Trophoblast cell (in vitro differentiated cells and primary cell): Measurements from ENCODE around the gene UCMA.

ENCODE experiments used
- DNase-seq, 2 donors: peaks; one replicate each; pipeline ENCODE4 v3.0.0-alpha.2; 2016
- H2AFZ ChIP-seq: 2 replicates; pipeline ENCODE4 v1.6.1; 2013; ENCODE audit warnings: low read length, moderate library complexity, mild to moderate bottlenecking; ENCODE audit not compliant: insufficient read depth, poor library complexity
- H2AK5ac ChIP-seq: 2 replicates; pipeline ENCODE4 v1.6.1; 2013; ENCODE audit warnings: mild to moderate bottlenecking, low read length
- H2BK120ac ChIP-seq: 2 replicates; pipeline ENCODE4 v1.6.1; 2013; ENCODE audit warnings: low read length, mild to moderate bottlenecking, moderate library complexity; ENCODE audit not compliant: insufficient read depth, poor library complexity
- H2BK12ac ChIP-seq: 2 replicates; pipeline ENCODE4 v1.6.1; 2013; ENCODE audit warnings: mild to moderate bottlenecking, low read length, moderate library complexity
- H2BK5ac ChIP-seq: 2 replicates; pipeline ENCODE4 v1.6.1; 2013; ENCODE audit warnings: low read length, low read depth, moderate library complexity, mild to moderate bottlenecking; ENCODE audit not compliant: poor library complexity
- H3K14ac ChIP-seq: 2 replicates; pipeline ENCODE4 v1.6.1; 2013; ENCODE audit warnings: mild to moderate bottlenecking, low read length
- H3K18ac ChIP-seq: 2 replicates; pipeline ENCODE4 v1.6.1; 2013; ENCODE audit warnings: mild to moderate bottlenecking, low read length
- H3K23ac ChIP-seq: 2 replicates; pipeline ENCODE4 v1.6.1; 2013; ENCODE audit warnings: low read length
- H3K27ac ChIP-seq: 2 replicates; pipeline ENCODE4 v1.5.1; 2013; ENCODE audit warnings: low read depth, mild to moderate bottlenecking, inconsistent platforms, low read length, moderate library complexity
- H3K27me3 ChIP-seq: 2 replicates; pipeline ENCODE4 v1.6.1; 2013; ENCODE audit warnings: inconsistent platforms, mild to moderate bottlenecking, low read length, moderate library complexity; ENCODE audit not compliant: insufficient read depth
- H3K36me3 ChIP-seq, 2 experiments: 1 replicate in 1 of 2; 2 replicates in 1 of 2; pipeline ENCODE4 v1.6.1; 2013; ENCODE audit warnings: low read length in 2 of 2, mild to moderate bottlenecking in 2 of 2, moderate library complexity in 1 of 2; ENCODE audit not compliant: insufficient read depth in 2 of 2, control insufficient read depth in 1 of 2
- H3K4ac ChIP-seq: 2 replicates; pipeline ENCODE4 v1.6.1; 2013; ENCODE audit warnings: low read depth, mild to moderate bottlenecking, low read length, moderate library complexity
- H3K4me1 ChIP-seq, 2 experiments: 1 replicate in 1 of 2; 2 replicates in 1 of 2; pipeline ENCODE4 v1.6.1; 2013; ENCODE audit warnings: low read length in 2 of 2, mild to moderate bottlenecking in 2 of 2, moderate library complexity in 1 of 2; ENCODE audit not compliant: insufficient read depth in 2 of 2, control insufficient read depth in 1 of 2
- H3K4me2 ChIP-seq: 2 replicates; pipeline ENCODE4 v1.6.1; 2013; ENCODE audit warnings: inconsistent platforms, mild to moderate bottlenecking, low read length, moderate library complexity
- H3K4me3 ChIP-seq: 2 replicates; pipeline ENCODE4 v1.5.1; 2013; ENCODE audit warnings: mild to moderate bottlenecking, low read depth, low read length, inconsistent platforms
- H3K79me1 ChIP-seq: one replicate; pipeline ENCODE4 v1.6.1; 2013; ENCODE audit warnings: low read length
- H3K79me2 ChIP-seq: 2 replicates; pipeline ENCODE4 v1.6.1; 2013; ENCODE audit warnings: low read length, mild to moderate bottlenecking; ENCODE audit not compliant: control insufficient read depth, insufficient read depth, poor library complexity
- H3K9ac ChIP-seq: 2 replicates; pipeline ENCODE4 v1.6.1; 2013; ENCODE audit warnings: mild to moderate bottlenecking, low read length
- H3K9me3 ChIP-seq: 2 replicates; pipeline ENCODE4 v1.6.1; 2013; ENCODE audit warnings: low read depth, mild to moderate bottlenecking, control low read depth, inconsistent platforms, low read length; ENCODE audit not compliant: insufficient read depth
- H4K12ac ChIP-seq: 2 replicates; pipeline ENCODE4 v1.6.1; 2013; ENCODE audit warnings: low read depth, mild to moderate bottlenecking, low read length, moderate library complexity
- H4K8ac ChIP-seq: 2 replicates; pipeline ENCODE4 v1.6.1; 2013; ENCODE audit warnings: low read depth, mild to moderate bottlenecking, low read length, moderate library complexity
- H4K91ac ChIP-seq: one replicate; pipeline ENCODE4 v1.6.1; 2013; ENCODE audit warnings: low read depth, mild to moderate bottlenecking, low read length, moderate library complexity
- WGBS: extraction: QIAGEN DNeasy Blood & Tissue Kit; methylation state at CpG from one replicate; pipeline ENCODE4 v1.1.7; 2013; ENCODE audit warnings: missing lambda C conversion rate; ENCODE audit not compliant: insufficient read length, insufficient coverage; ENCODE audit errors: extremely low coverage; 5-methylcytosine and 5-hydroxymethylcytosine counted together

Gene UCMA

DNA sequence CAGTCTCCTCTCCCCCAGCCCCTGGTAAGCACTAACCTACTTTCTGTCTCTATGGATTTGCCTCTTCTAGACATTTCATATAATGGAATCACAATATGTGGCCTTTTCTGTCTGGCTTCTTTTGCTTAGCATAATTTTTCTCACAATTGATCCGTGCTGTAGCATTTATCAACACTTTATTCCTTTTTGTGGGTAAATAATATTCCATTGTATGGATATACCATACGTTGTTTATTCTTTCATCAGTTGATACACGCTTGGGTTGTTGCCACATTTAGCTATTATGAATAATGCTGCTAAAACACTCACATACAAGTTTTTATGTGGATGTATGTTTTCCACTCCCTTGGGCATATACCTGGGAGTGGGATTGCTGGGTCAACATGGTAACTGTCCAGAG lies 47.0 kb downstream of the UCMA start:
- H4K12ac ChIP-seq: no peak overlapping the region
- DNase-seq: no peak
- WGBS: no CpG with 5 or more reads among the region's 3 CpGs
- H3K9me3 ChIP-seq: no peaks in the 10 kb centered on the region
- no peaks in the 10 kb centered on the region for H3K4me1 ChIP-seq
- no peak overlapping the region for H2AK5ac ChIP-seq
- no peak overlapping the region for H3K4ac ChIP-seq
- H3K79me2 ChIP-seq: no peaks in the 10 kb centered on the region
- no peak overlapping the region for H3K23ac ChIP-seq
- H3K79me1 ChIP-seq: no peaks in the 10 kb centered on the region
- peaks cover 41 to 48% of the 10 kb centered on the region in 2 experiments for H3K36me3 ChIP-seq
- no peaks in the 10 kb centered on the region for H3K27me3 ChIP-seq
- H3K4me2 ChIP-seq: no peak overlapping the region
- no peak overlapping the region for H3K27ac ChIP-seq
- no peak overlapping the region for H3K4me3 ChIP-seq
- no peak overlapping the region for H2BK12ac ChIP-seq
- no peak overlapping the region for H2AFZ ChIP-seq
- H4K91ac ChIP-seq: no peak overlapping the region
- no peak overlapping the region for H3K18ac ChIP-seq
- no peak overlapping the region for H3K9ac ChIP-seq
- no peak overlapping the region for H2BK5ac ChIP-seq
- no peak overlapping the region for H4K8ac ChIP-seq
- no peak overlapping the region for H2BK120ac ChIP-seq
- no peak overlapping the region for H3K14ac ChIP-seq

GRCh38 chr10:13184730-13185514 lies 49.3 kb downstream of the UCMA start:
- H3K79me1 ChIP-seq: no peaks in the 10 kb centered on the region
- no peak overlapping the region for H3K9ac ChIP-seq
- no CpG with 5 or more reads among the region's 5 CpGs for WGBS
- H2BK5ac ChIP-seq: no peak overlapping the region
- no peaks in the 10 kb centered on the region for H3K9me3 ChIP-seq
- H3K4me3 ChIP-seq: no peak overlapping the region
- H3K18ac ChIP-seq: no peak overlapping the region
- no peaks in the 10 kb centered on the region for H3K79me2 ChIP-seq
- no peak overlapping the region for H3K4ac ChIP-seq
- H2AFZ ChIP-seq: no peak overlapping the region
- DNase-seq: peak in 1 of 2 donors; percentile 5
- H3K14ac ChIP-seq: no peak overlapping the region
- H3K27me3 ChIP-seq: no peaks in the 10 kb centered on the region
- no peak overlapping the region for H2AK5ac ChIP-seq
- H3K27ac ChIP-seq: no peak overlapping the region
- no peak overlapping the region for H2BK120ac ChIP-seq
- H2BK12ac ChIP-seq: no peak overlapping the region
- H3K4me1 ChIP-seq: no peaks in the 10 kb centered on the region
- no peak overlapping the region for H4K8ac ChIP-seq
- no peak overlapping the region for H4K12ac ChIP-seq
- no peak overlapping the region for H3K23ac ChIP-seq
- H3K36me3 ChIP-seq: peaks cover 39 to 53% of the 10 kb centered on the region in 2 experiments
- H3K4me2 ChIP-seq: no peak overlapping the region
- H4K91ac ChIP-seq: no peak overlapping the region

DNA sequence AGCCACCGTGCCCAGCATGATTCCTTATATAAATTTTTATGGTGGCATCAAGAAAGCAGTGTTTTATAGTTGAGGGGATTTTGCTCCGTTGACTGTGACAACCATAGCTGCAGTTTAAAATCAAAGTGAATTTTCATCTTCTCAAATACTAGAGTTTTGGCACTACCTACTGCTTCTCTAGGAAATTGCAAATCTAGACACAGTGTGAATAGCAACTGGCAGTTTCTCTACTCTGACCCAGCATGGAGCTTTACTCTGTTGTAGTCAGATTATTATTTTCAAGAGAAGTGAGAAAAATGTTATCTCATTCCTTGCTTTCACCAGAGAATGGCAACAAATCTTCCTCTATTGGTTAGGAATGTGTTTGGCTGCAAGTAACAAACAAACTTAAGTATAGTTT lies 49.9 kb downstream of the UCMA start:
- Histone ChIP-seq H2AK5ac (no peak overlapping the region), H2BK120ac (no peak overlapping the region), H3K4me3 (no peak overlapping the region), H3K4me1 (no peaks in the 10 kb centered on the region), H3K36me3 (peaks cover 36 to 48% of the 10 kb centered on the region in 2 experiments), H3K9ac (no peak overlapping the region), H2BK12ac (no peak overlapping the region), H3K79me2 (no peaks in the 10 kb centered on the region), H3K9me3 (no peaks in the 10 kb centered on the region), H3K27ac (no peak overlapping the region), H4K12ac (no peak overlapping the region), H3K27me3 (no peaks in the 10 kb centered on the region), H2AFZ (no peak overlapping the region), H2BK5ac (no peak overlapping the region), H4K8ac (no peak overlapping the region), H3K4me2 (no peak overlapping the region), H3K4ac (no peak overlapping the region), H4K91ac (no peak overlapping the region), H3K14ac (no peak overlapping the region), H3K79me1 (no peaks in the 10 kb centered on the region), H3K23ac (no peak overlapping the region), H3K18ac (no peak overlapping the region)
- no peak for DNase-seq
- WGBS: no CpG with 5 or more reads among the region's 2 CpGs

DNA sequence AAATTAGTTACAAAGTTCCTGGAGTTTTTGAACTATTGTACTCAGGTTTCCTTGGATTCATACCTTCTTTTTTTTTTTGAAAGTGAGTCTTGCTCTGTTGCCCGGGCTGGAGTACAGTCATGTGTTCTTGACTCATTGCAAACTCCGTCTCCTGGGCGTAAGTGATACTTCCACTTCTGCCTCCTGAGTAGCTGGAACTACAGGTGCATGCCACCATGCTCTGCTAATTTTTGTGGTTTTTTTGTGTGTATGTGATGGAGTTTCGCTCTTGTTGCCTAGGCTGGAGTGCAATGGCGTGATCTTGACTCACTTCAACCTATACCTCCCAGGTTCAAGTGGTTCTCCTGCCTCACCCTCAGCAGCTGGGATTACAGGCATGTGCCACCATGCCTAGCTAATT lies 50.5 kb downstream of the UCMA start:
- no peak for DNase-seq
- Histone ChIP-seq H2BK5ac (no peak overlapping the region), H2AFZ (no peak overlapping the region)

More for the DNA sequence above, 50.5 kb downstream of the UCMA start:
- H2AK5ac ChIP-seq: no peak overlapping the region
- H4K12ac ChIP-seq: no peak overlapping the region
- H3K79me1 ChIP-seq: no peaks in the 10 kb centered on the region
- no peaks in the 10 kb centered on the region for H3K9me3 ChIP-seq
- whole genome bisulfite sequencing: no CpG with 5 or more reads among the region's 5 CpGs
- H3K4ac ChIP-seq: no peak overlapping the region
- H3K9ac ChIP-seq: no peak overlapping the region
- peaks cover 32 to 46% of the 10 kb centered on the region in 2 experiments for H3K36me3 ChIP-seq
- no peak overlapping the region for H3K14ac ChIP-seq
- H3K18ac ChIP-seq: no peak overlapping the region
- no peak overlapping the region for H3K23ac ChIP-seq
- H3K4me3 ChIP-seq: no peak overlapping the region
- H2BK120ac ChIP-seq: no peak overlapping the region
- no peaks in the 10 kb centered on the region for H3K4me1 ChIP-seq
- H4K8ac ChIP-seq: no peak overlapping the region
- H3K79me2 ChIP-seq: no peaks in the 10 kb centered on the region
- H3K27ac ChIP-seq: no peak overlapping the region
- no peak overlapping the region for H3K4me2 ChIP-seq
- no peak overlapping the region for H4K91ac ChIP-seq
- no peaks in the 10 kb centered on the region for H3K27me3 ChIP-seq
- H2BK12ac ChIP-seq: no peak overlapping the region
